ENCODE data around the gene AK8. TPM values are rescaled to one million over a fixed set of nuclear protein-coding genes. Genes with fewer than 3 reads are reported as not detected.

The AK8 gene
- total RNA-seq, 2 experiments from 2014 or later, result 0.27 TPM; not detected in 1

- BruUV-seq (replicated peaks), result no TSS peak
- CTCF ChIA-PET (ENCODE audit: unreplicated experiment), result no interaction called here
- H3K36me3 ChIP-seq (ENCODE audit: insufficient read depth, low read length), result no peaks in the 10 kb centered on the region
Observed at GRCh38 chr9:132708769-132709430, 169.2 kb downstream of the AK8 start.

GRCh38 chr9:132708239-132708638, 169.8 kb downstream of the AK8 start:
- Histone ChIP-seq H3K9me2 (ENCODE audit: insufficient read depth, low read length) (no peaks in the 10 kb centered on the region), H3K4me3 (ENCODE audit: low read depth, low read length, poor library complexity, severe bottlenecking) (no peak overlapping the region), H3K27ac (ENCODE audit: low read depth, low read length, poor library complexity, severe bottlenecking) (no peak overlapping the region), H4K20me1 (ENCODE audit: insufficient read depth, low read length) (no peaks in the 10 kb centered on the region), H2AFZ (ENCODE audit: low read length) (no peak overlapping the region), H3K4me2 (ENCODE audit: low read length) (no peak overlapping the region), H3K79me2 (ENCODE audit: insufficient read depth, low read depth, low read length) (no peaks in the 10 kb centered on the region), H3K4me1 (ENCODE audit: insufficient read depth, low read length, poor library complexity, severe bottlenecking) (no peaks in the 10 kb centered on the region), H3K36me3 (ENCODE audit: insufficient read depth, low read length) (no peaks in the 10 kb centered on the region), H3K9me3 (ENCODE audit: low read length) (no peaks in the 10 kb centered on the region)
- intact Hi-C loops (cut with micrococcal nuclease; ENCODE audit: unreplicated experiment), result no loop called here
- DNase-seq (ENCODE audit: low spot score), result no peak
- ChIA-PET CTCF (ENCODE audit: unreplicated experiment) (no interaction called here), POLR2A (interaction anchor here (0.5 kb wide), 1 partner anchor 11 kb away, joined by 3 read pairs; no protein-coding TSS in a partner anchor)
- BruUV-seq (replicated peaks), result no TSS peak
- TF ChIP-seq, protein P1, sequence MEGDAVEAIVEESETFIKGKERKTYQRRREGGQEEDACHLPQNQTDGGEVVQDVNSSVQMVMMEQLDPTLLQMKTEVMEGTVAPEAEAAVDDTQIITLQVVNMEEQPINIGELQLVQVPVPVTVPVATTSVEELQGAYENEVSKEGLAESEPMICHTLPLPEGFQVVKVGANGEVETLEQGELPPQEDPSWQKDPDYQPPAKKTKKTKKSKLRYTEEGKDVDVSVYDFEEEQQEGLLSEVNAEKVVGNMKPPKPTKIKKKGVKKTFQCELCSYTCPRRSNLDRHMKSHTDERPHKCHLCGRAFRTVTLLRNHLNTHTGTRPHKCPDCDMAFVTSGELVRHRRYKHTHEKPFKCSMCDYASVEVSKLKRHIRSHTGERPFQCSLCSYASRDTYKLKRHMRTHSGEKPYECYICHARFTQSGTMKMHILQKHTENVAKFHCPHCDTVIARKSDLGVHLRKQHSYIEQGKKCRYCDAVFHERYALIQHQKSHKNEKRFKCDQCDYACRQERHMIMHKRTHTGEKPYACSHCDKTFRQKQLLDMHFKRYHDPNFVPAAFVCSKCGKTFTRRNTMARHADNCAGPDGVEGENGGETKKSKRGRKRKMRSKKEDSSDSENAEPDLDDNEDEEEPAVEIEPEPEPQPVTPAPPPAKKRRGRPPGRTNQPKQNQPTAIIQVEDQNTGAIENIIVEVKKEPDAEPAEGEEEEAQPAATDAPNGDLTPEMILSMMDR (conservative IDR thresholded peaks at IDR 0.05; ENCODE audit: low read length), result no peak
- TF ChIP-seq EZH2phosphoT487 (IDR thresholded peaks at IDR 0.05; ENCODE audit: borderline replicate concordance, low read depth, low read length), result no peak

More at GRCh38 chr9:132708769-132709430, 169.2 kb downstream of the AK8 start:
- intact Hi-C loops (cut with micrococcal nuclease; ENCODE audit: unreplicated experiment), result no loop called here
- TF ChIP-seq, protein P1 (conservative IDR thresholded peaks at IDR 0.05; ENCODE audit: low read length), result no peak
- no peak for TF ChIP-seq EZH2phosphoT487 (IDR thresholded peaks at IDR 0.05; ENCODE audit: borderline replicate concordance, low read depth, low read length)
- Histone ChIP-seq H3K27ac (ENCODE audit: low read depth, low read length, poor library complexity, severe bottlenecking) (no peak overlapping the region), H3K79me2 (ENCODE audit: insufficient read depth, low read depth, low read length) (no peaks in the 10 kb centered on the region), H4K20me1 (ENCODE audit: insufficient read depth, low read length) (no peaks in the 10 kb centered on the region), H3K4me3 (ENCODE audit: low read depth, low read length, poor library complexity, severe bottlenecking) (no peak overlapping the region), H3K4me2 (ENCODE audit: low read length) (no peak overlapping the region), H3K9me3 (ENCODE audit: low read length) (no peaks in the 10 kb centered on the region), H3K4me1 (ENCODE audit: insufficient read depth, low read length, poor library complexity, severe bottlenecking) (no peaks in the 10 kb centered on the region), H3K9me2 (ENCODE audit: insufficient read depth, low read length) (no peaks in the 10 kb centered on the region), H2AFZ (ENCODE audit: low read length) (no peak overlapping the region)
- POLR2A ChIA-PET, result interaction anchor here (0.5 kb wide), 1 partner anchor 11 kb away, joined by 3 read pairs; no protein-coding TSS in a partner anchor
- DNase-seq (ENCODE audit: low spot score), result no peak

GRCh38 chr9:132703336-132703735, 174.7 kb downstream of the AK8 start:
- ChIA-PET CTCF (ENCODE audit: unreplicated experiment) (no interaction called here), POLR2A (no interaction called here)
- Histone ChIP-seq H3K79me2 (ENCODE audit: insufficient read depth, low read depth, low read length) (no peaks in the 10 kb centered on the region), H3K9me2 (ENCODE audit: insufficient read depth, low read length) (no peaks in the 10 kb centered on the region), H3K27ac (ENCODE audit: low read depth, low read length, poor library complexity, severe bottlenecking) (no peak overlapping the region), H3K4me1 (ENCODE audit: insufficient read depth, low read length, poor library complexity, severe bottlenecking) (no peaks in the 10 kb centered on the region), H3K4me3 (ENCODE audit: low read depth, low read length, poor library complexity, severe bottlenecking) (no peak overlapping the region), H3K36me3 (ENCODE audit: insufficient read depth, low read length) (no peaks in the 10 kb centered on the region), H3K9me3 (ENCODE audit: low read length) (peaks cover 8% of the 10 kb centered on the region; the same call in 1 of the 2 replicates), H2AFZ (ENCODE audit: low read length) (no peak overlapping the region), H3K4me2 (ENCODE audit: low read length) (no peak overlapping the region), H4K20me1 (ENCODE audit: insufficient read depth, low read length) (no peaks in the 10 kb centered on the region)
- no peak for DNase-seq (ENCODE audit: low spot score)
- BruUV-seq (replicated peaks), result no TSS peak
- intact Hi-C loops (cut with micrococcal nuclease; ENCODE audit: unreplicated experiment), result no loop called here
- TF ChIP-seq EZH2phosphoT487 (IDR thresholded peaks at IDR 0.05; ENCODE audit: borderline replicate concordance, low read depth, low read length), result no peak
- TF ChIP-seq, protein P1 (conservative IDR thresholded peaks at IDR 0.05; ENCODE audit: low read length), result no peak

Data from OCI-LY7 (cell line).